HCT116 (cell line): Measurements from ENCODE around the gene HOXC12. TPM values are rescaled to one million over a fixed set of nuclear protein-coding genes. Genes with fewer than 3 reads are reported as not detected.

Experiments
- ATAC-seq: fragments of 200-7000 bp; cut with Tn5 transposase; 2 replicates; pipeline ENCODE4 v1.9.1; 2020; ENCODE audit warnings: mild to moderate bottlenecking, moderate library complexity
- BruUV-seq: library from RNA; stranded (reverse); fragments of 400-500 nt; replicated peaks from 2 replicates; lab custom pipeline; 2021; lab: Mats Ljungman, UMichigan
- CTCF ChIA-PET: fragments of 300-600 bp; sonication (Branson Sonifier 250); formaldehyde crosslinking; loops from one replicate; lab custom pipeline; 2021; ENCODE audit warnings: antibody characterized with exemption; lab: Charles Lee
- POLR2A ChIA-PET: fragments of 300-600, 350-600 bp; sonication (Branson Sonifier 250); formaldehyde crosslinking; loops from one replicate; lab custom pipeline; 2021; ENCODE audit warnings: antibody characterized with exemption; lab: Charles Lee
- RAD21 ChIA-PET, 2 experiments: fragments of 300-600 bp; sonication (Branson Sonifier 250); formaldehyde crosslinking; loops; one replicate each; lab custom pipeline; 2023; ENCODE audit warnings: low total read pairs in 2 of 2; ENCODE audit not compliant: uncharacterized antibody in 2 of 2, unreplicated experiment in 2 of 2, low non-redundant PET in 1 of 2; lab: Charles Lee
- DNase-seq: peaks from one replicate; pipeline ENCODE4 v3.0.0-alpha.2; 2010; ENCODE audit warnings: low read depth, low spot score
- H2AFZ ChIP-seq: fragments of 200-600 bp; shearing (Covaris generic), sonication (generic); 2 replicates; pipeline ENCODE4 v1.6.1; 2017; ENCODE audit warnings: low read depth, mixed run types, mixed read lengths, antibody characterized with exemption, low read length; ENCODE audit not compliant: poor library complexity, severe bottlenecking
- H3K27ac ChIP-seq: 2 replicates; pipeline ENCODE4 v1.5.1; 2012; ENCODE audit warnings: low read depth, low read length
- H3K27me3 ChIP-seq: fragments of 200-600 bp; sonication (generic); 2 replicates; pipeline ENCODE4 v1.6.1; 2016; ENCODE audit warnings: mixed run types, low read length, mixed read lengths; ENCODE audit not compliant: insufficient read depth
- H3K36me3 ChIP-seq, 2 experiments: fragments of 200-500 bp in 1 of 2; fragments of 200-600 bp in 1 of 2; sonication (Bioruptor generic) in 1 of 2; sonication (generic) in 1 of 2; 2 replicates each; pipeline versions ENCODE4 v1.5.1 to v1.6.1; 2014 to 2016; ENCODE audit warnings: low read length in 2 of 2, inconsistent platforms in 1 of 2, mixed read lengths in 1 of 2, mixed run types in 1 of 2; ENCODE audit not compliant: insufficient read depth in 2 of 2, control insufficient read depth in 1 of 2
- H3K4me1 ChIP-seq, 2 experiments: fragments of 200-600 bp in 1 of 2; sonication (generic) in 1 of 2; 2 replicates each; pipeline versions ENCODE4 v1.5.1 to v1.6.1; 2012 to 2017; ENCODE audit warnings: low read length in 2 of 2, inconsistent platforms in 1 of 2, mild to moderate bottlenecking in 1 of 2, mixed read lengths in 1 of 2, mixed run types in 1 of 2, moderate library complexity in 1 of 2; ENCODE audit not compliant: insufficient read depth in 2 of 2, control insufficient read depth in 1 of 2
- H3K4me2 ChIP-seq: fragments of 200-600 bp; sonication (generic); 2 replicates; pipeline ENCODE4 v1.6.1; 2017; ENCODE audit warnings: mixed run types, low read length, mixed read lengths
- H3K4me3 ChIP-seq, 2 experiments: fragments of 200-600 bp in 1 of 2; sonication (generic) in 1 of 2; replicated peaks in 1 of 2; 2 replicates each; pipeline ENCODE4 v1.5.1; 2011 to 2016; ENCODE audit warnings: low read length in 2 of 2, control low read depth in 1 of 2, low read depth in 1 of 2, mild to moderate bottlenecking in 1 of 2, mixed read lengths in 1 of 2, mixed run types in 1 of 2
- H3K79me2 ChIP-seq: fragments of 200-600 bp; sonication (generic); 2 replicates; pipeline ENCODE4 v1.6.1; 2017; ENCODE audit warnings: mild to moderate bottlenecking, mixed run types, low read length, moderate library complexity, mixed read lengths; ENCODE audit not compliant: insufficient read depth
- H3K9ac ChIP-seq: fragments of 200-600 bp; sonication (generic); 2 replicates; pipeline ENCODE4 v1.6.1; 2016; ENCODE audit warnings: low read length, mixed read lengths
- H3K9me2 ChIP-seq: fragments of 200-600 bp; sonication (generic), shearing (Covaris generic); 2 replicates; pipeline ENCODE4 v1.6.1; 2017; ENCODE audit warnings: mixed run types, mild to moderate bottlenecking, moderate library complexity; ENCODE audit not compliant: insufficient read depth
- H3K9me3 ChIP-seq, 2 experiments: fragments of 200-500 bp in 1 of 2; fragments of 200-600 bp in 1 of 2; sonication (Bioruptor generic) in 1 of 2; sonication (generic) in 1 of 2; 2 replicates each; pipeline ENCODE4 v1.6.1; 2014 to 2017; ENCODE audit warnings: low read length in 2 of 2, mixed read lengths in 2 of 2, inconsistent platforms in 1 of 2, low read depth in 1 of 2, mild to moderate bottlenecking in 1 of 2, mixed run types in 1 of 2, moderate library complexity in 1 of 2; ENCODE audit not compliant: control insufficient read depth in 1 of 2, insufficient read depth in 1 of 2
- H4K20me1 ChIP-seq: fragments of 200-600 bp; sonication (generic), shearing (Covaris generic); 2 replicates; pipeline ENCODE4 v1.6.1; 2017; ENCODE audit warnings: mixed run types, mild to moderate bottlenecking, moderate library complexity; ENCODE audit not compliant: insufficient read depth
- CBX3 ChIP-seq: IDR thresholded peaks from 2 replicates; pipeline ENCODE4 v1.6.1; 2012; ENCODE audit warnings: low read depth
- CEBPB ChIP-seq: IDR thresholded peaks from 2 replicates; pipeline ENCODE4 v1.6.1; 2012; ENCODE audit warnings: low read depth
- CTCF ChIP-seq, 3 experiments: fragments of 200-600 bp in 1 of 3; sonication (generic) in 1 of 3; IDR thresholded peaks in 2 of 3; conservative IDR thresholded peaks in 1 of 3; 2 replicates each; pipeline ENCODE4 v1.5.1; 2012 to 2017; ENCODE audit warnings: low read depth in 2 of 3, low read length in 2 of 3, antibody characterized with exemption in 1 of 3, borderline replicate concordance in 1 of 3, control low read depth in 1 of 3, mild to moderate bottlenecking in 1 of 3, mixed read lengths in 1 of 3, mixed run types in 1 of 3, moderate library complexity in 1 of 3; ENCODE audit not compliant: insufficient read depth in 1 of 3
- EGR1 ChIP-seq: IDR thresholded peaks from 2 replicates; pipeline ENCODE4 v1.6.1; 2012; ENCODE audit warnings: low read depth
- ELF1 ChIP-seq: IDR thresholded peaks from 2 replicates; pipeline ENCODE4 v1.6.1; 2012; ENCODE audit warnings: low read depth, borderline replicate concordance
- EZH2phosphoT487 ChIP-seq: fragments of 200-600 bp; IDR thresholded peaks from 2 replicates; pipeline ENCODE4 v1.6.1; 2018; ENCODE audit warnings: antibody characterized with exemption, borderline replicate concordance
- FOSL1 ChIP-seq: IDR thresholded peaks from 2 replicates; pipeline ENCODE4 v1.6.1; 2012; ENCODE audit warnings: low read depth
- JUND ChIP-seq: IDR thresholded peaks from 2 replicates; pipeline ENCODE4 v1.6.1; 2012
- POLR2A ChIP-seq: IDR thresholded peaks from 2 replicates; pipeline ENCODE4 v1.7.0; 2011; ENCODE audit warnings: borderline replicate concordance; ENCODE audit not compliant: insufficient read depth, insufficient read length; ENCODE audit errors: extremely low read depth
- POLR2AphosphoS5 ChIP-seq: IDR thresholded peaks from 2 replicates; pipeline ENCODE4 v1.6.1; 2011; ENCODE audit warnings: mild to moderate bottlenecking, low read depth, low read length, moderate library complexity
- RAD21 ChIP-seq: IDR thresholded peaks from 2 replicates; pipeline ENCODE4 v1.6.1; 2012; ENCODE audit warnings: low read depth, mild to moderate bottlenecking
- REST ChIP-seq: IDR thresholded peaks from 2 replicates; pipeline ENCODE4 v1.6.1; 2012; ENCODE audit warnings: low read depth
- SIN3A ChIP-seq: IDR thresholded peaks from 2 replicates; pipeline ENCODE4 v1.6.1; 2012; ENCODE audit warnings: low read depth
- TCF7L2 ChIP-seq: IDR thresholded peaks from 2 replicates; pipeline ENCODE4 v1.7.0; 2011; ENCODE audit warnings: borderline replicate concordance, inconsistent platforms; ENCODE audit not compliant: insufficient read depth, insufficient read length; ENCODE audit errors: extremely low read depth
- YY1 ChIP-seq: IDR thresholded peaks from 2 replicates; pipeline ENCODE4 v1.6.1; 2011; ENCODE audit warnings: low read length, low read depth, moderate library complexity, mild to moderate bottlenecking; ENCODE audit not compliant: insufficient replicate concordance; ENCODE audit errors: extremely low read depth
- ZNF274 ChIP-seq: fragments of 200-500 bp; sonication (Bioruptor generic); IDR thresholded peaks from 2 replicates; pipeline ENCODE4 v1.6.1; 2014; ENCODE audit warnings: mild to moderate bottlenecking, low read depth, low read length, inconsistent platforms
- intact Hi-C: fragments of 100-400 bp; cut with micrococcal nuclease; formaldehyde crosslinking; loops from 2 replicates; pipeline ENCODE4 v1.10.0; 2022
- total RNA-seq: library from RNA; stranded (reverse); gene quantifications from one replicate; pipeline ENCODE4 v1.2.1, GENCODE V29; 2021; ENCODE audit not compliant: unreplicated experiment
- TF ChIP-seq, protein P1 (sequence below): IDR thresholded peaks from 2 replicates; pipeline ENCODE4 v1.6.1; 2012
- TF ChIP-seq, protein P2 (sequence below): IDR thresholded peaks from 2 replicates; pipeline ENCODE4 v1.6.1; 2012
- TF ChIP-seq, protein P3 (sequence below): IDR thresholded peaks from 2 replicates; pipeline ENCODE4 v1.6.1; 2011; ENCODE audit warnings: mild to moderate bottlenecking, low read length, moderate library complexity; ENCODE audit not compliant: insufficient replicate concordance; ENCODE audit errors: extremely low read depth

HOXC12 gene
- total RNA-seq, 1 experiment from 2014 or later = not detected

DNA sequence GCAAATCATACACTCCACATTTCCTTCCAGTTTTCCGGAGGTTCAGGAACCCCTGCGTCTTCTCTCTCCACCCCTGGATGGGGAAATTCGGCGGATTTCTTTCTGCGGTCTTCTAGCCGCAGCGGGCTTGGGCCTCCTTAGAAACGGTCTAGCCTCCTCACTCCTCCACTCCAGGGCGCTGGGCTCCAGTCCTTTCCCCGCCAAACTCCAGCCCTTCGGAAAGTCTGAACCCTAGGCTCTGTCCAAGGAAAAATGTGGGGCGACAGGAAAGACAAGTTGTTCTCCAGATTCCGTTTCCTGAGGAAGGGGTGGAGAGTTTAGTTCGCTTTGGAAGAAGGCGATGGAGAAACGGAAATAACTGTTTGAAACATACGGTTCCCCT lies 28.9 kb downstream of the HOXC12 start:
- Histone ChIP-seq H3K9ac (no peak overlapping the region), H2AFZ (no peak overlapping the region), H3K4me3 (no peak overlapping the region), H3K27me3 (no peaks in the 10 kb centered on the region), H4K20me1 (no peaks in the 10 kb centered on the region), H3K79me2 (no peaks in the 10 kb centered on the region), H3K4me2 (no peak overlapping the region), H3K36me3 (no peaks in the 10 kb centered on the region), H3K27ac (no peak overlapping the region), H3K4me1 (peaks cover 0 to 6% of the 10 kb centered on the region in 2 experiments; a peak in 2 of 4 replicates), H3K9me3 (no peaks in the 10 kb centered on the region), H3K9me2 (no peaks in the 10 kb centered on the region)
- intact Hi-C loops = no loop called here
- ChIA-PET CTCF (interaction anchor here (2.8 to 5.7 kb wide), 2 partner anchors 20 to 216 kb away, joined by 8 to 35 read pairs; no protein-coding TSS in a partner anchor), POLR2A (no interaction called here), RAD21 (no interaction called here)
- no peak for DNase-seq
- ATAC-seq = no peak
- no TSS peak for BruUV-seq
- TF ChIP-seq POLR2AphosphoS5 (no peak), CTCF (IDR thresholded peaks at IDR 0.05 in 2 of 3, conservative IDR thresholded peaks at IDR 0.05 in 1 of 3; ENCODE audit: borderline replicate concordance in 1 of 3, insufficient read depth in 1 of 3, low read depth in 2 of 3, low read length in 2 of 3) (no peak), JUND (no peak), ZNF274 (no peak), EGR1 (no peak), YY1 (no peak), FOSL1 (no peak), EZH2phosphoT487 (no peak), REST (no peak), ELF1 (no peak), CEBPB (no peak), SIN3A (no peak), RAD21 (no peak), POLR2A (no peak), TCF7L2 (no peak), CBX3 (no peak)
- TF ChIP-seq, protein P1, sequence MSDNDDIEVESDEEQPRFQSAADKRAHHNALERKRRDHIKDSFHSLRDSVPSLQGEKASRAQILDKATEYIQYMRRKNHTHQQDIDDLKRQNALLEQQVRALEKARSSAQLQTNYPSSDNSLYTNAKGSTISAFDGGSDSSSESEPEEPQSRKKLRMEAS = no peak
- TF ChIP-seq, protein P2, sequence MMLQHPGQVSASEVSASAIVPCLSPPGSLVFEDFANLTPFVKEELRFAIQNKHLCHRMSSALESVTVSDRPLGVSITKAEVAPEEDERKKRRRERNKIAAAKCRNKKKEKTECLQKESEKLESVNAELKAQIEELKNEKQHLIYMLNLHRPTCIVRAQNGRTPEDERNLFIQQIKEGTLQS = no peak
- TF ChIP-seq, protein P3, sequence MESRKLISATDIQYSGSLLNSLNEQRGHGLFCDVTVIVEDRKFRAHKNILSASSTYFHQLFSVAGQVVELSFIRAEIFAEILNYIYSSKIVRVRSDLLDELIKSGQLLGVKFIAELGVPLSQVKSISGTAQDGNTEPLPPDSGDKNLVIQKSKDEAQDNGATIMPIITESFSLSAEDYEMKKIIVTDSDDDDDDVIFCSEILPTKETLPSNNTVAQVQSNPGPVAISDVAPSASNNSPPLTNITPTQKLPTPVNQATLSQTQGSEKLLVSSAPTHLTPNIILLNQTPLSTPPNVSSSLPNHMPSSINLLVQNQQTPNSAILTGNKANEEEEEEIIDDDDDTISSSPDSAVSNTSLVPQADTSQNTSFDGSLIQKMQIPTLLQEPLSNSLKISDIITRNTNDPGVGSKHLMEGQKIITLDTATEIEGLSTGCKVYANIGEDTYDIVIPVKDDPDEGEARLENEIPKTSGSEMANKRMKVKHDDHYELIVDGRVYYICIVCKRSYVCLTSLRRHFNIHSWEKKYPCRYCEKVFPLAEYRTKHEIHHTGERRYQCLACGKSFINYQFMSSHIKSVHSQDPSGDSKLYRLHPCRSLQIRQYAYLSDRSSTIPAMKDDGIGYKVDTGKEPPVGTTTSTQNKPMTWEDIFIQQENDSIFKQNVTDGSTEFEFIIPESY = no peak
